HAP-1 (cell line): ENCODE measurements around the gene UBE2G1.
"Not testable (repeated sequence)": the region's sequence is repeated elsewhere in the genome, so short reads cannot be mapped to it uniquely, and the experiment has no call there.

Experiments
- DNase-seq, 2 experiments: peaks; one replicate each; pipeline ENCODE4 v3.0.0-alpha.2; 2016 to 2020; ENCODE audit warnings: low spot score in 2 of 2
- H3K27me3 ChIP-seq: fragments of 250-450 bp; sonication (Bioruptor Pico); 2 replicates; pipeline ENCODE4 v1.5.1; 2020; ENCODE audit warnings: low read depth, mild to moderate bottlenecking, moderate library complexity
- H3K36me3 ChIP-seq: fragments of 250-450 bp; sonication (Bioruptor Pico); replicated peaks from 2 replicates; pipeline ENCODE4 v1.5.1; 2020; ENCODE audit warnings: mild to moderate bottlenecking
- H3K4me1 ChIP-seq: fragments of 250-450 bp; sonication (Bioruptor Pico); 2 replicates; pipeline ENCODE4 v1.5.1; 2020; ENCODE audit warnings: mild to moderate bottlenecking
- H3K4me3 ChIP-seq: fragments of 250-450 bp; sonication (Bioruptor Pico); 2 replicates; pipeline ENCODE4 v1.5.1; 2020; ENCODE audit warnings: mild to moderate bottlenecking, moderate library complexity
- H3K9me3 ChIP-seq: fragments of 250-450 bp; sonication (Bioruptor Pico); 2 replicates; pipeline ENCODE4 v1.5.1; 2020; ENCODE audit warnings: mild to moderate bottlenecking, moderate library complexity
- in situ Hi-C: fragments of 300-500 bp; cut with MboI; formaldehyde crosslinking; loops from 3 replicates; pipeline ENCODE4 v1.14.3; 2020; ENCODE audit warnings: low sequenced_read_pairs, inconsistent platforms, mixed read lengths

UBE2G1 gene

GRCh38 chr17:4258867-4259266 is 107.6 kb downstream of the UBE2G1 start:
- peaks cover 9% of the 10 kb centered on the region; the same call in 1 of the 2 replicates for H3K9me3 ChIP-seq
- H3K4me1 ChIP-seq, result peaks cover 8% of the 10 kb centered on the region
- in situ Hi-C loops, result no loop called here
- no peak overlapping the region for H3K4me3 ChIP-seq
- peaks cover 31% of the 10 kb centered on the region for H3K36me3 ChIP-seq
- no peak for DNase-seq
- H3K27me3 ChIP-seq, result no peaks in the 10 kb centered on the region

DNA sequence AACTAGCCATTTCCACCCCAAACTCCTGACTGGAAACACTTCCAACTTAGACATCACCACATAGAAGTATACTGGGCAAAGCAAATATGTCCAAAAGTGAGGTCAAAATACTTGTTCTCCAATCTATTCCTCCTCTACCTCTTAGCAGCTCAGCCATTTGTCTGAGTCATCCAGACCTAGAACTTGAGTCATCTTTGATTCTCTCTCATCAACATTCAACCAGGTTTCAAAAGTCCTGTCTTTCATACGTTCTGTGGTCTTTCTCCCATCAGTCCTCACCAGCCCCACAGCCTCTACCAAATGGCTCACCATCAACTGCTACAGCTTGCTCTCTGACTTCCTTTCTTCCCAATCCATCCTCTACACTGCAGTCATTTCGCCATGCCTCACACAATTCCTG is 109.5 kb downstream of the UBE2G1 start:
- in situ Hi-C loops, result no loop called here
- no peak for DNase-seq
- Histone ChIP-seq H3K4me3 (no peak overlapping the region), H3K9me3 (peaks cover 9% of the 10 kb centered on the region; the same call in 1 of the 2 replicates), H3K27me3 (no peaks in the 10 kb centered on the region), H3K36me3 (peaks cover 27% of the 10 kb centered on the region), H3K4me1 (no peaks in the 10 kb centered on the region)

DNA sequence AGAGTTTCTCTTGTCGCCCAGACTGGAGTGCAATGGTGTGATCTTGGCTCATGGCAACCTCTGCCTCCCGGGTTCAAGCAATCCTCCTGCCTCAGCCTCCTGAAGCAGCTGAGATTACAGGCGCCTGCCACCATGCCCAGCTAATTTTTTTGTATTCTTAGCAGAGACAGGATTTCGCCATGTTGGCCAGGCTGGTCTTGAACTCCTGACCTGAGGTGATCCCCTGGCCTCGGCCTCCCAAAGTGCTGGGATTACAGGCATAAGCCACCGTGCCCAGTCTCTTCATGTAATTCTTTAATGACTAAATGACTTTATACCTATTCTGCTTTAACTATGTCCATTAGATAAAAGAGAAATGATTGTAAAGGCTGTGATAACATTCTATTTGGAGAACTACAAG is 111.2 kb downstream of the UBE2G1 start:
- H3K4me3 ChIP-seq, in situ Hi-C loops, H3K9me3 ChIP-seq, H3K27me3 ChIP-seq, DNase-seq, H3K4me1 ChIP-seq: not testable (repeated sequence)
- peaks cover 17% of the 10 kb centered on the region for H3K36me3 ChIP-seq

DNA sequence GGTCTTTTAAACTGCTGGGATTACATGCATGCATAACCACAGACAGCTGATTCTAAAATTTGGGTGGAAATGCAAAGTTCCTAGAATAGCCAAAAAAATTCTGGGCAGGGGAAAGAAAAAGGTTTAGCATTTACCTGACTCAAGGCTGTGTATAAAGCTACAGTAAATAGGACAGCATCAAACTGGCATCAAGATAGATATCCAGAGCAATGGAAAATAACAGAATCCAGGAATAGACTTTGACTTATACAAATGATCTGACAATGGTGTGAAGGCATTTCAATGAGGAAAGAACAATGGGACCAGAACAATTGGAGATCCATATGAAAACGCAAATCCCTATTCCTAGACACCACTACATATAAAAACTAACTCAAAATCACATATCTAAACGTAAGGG is 115.6 kb downstream of the UBE2G1 start:
- Histone ChIP-seq H3K4me1 (peaks cover 19% of the 10 kb centered on the region), H3K9me3 (no peaks in the 10 kb centered on the region), H3K27me3 (no peaks in the 10 kb centered on the region), H3K4me3 (no peak overlapping the region), H3K36me3 (0 out of 2 replicates have a peak, but pooled peaks cover 2% of the 10 kb centered on the region)
- DNase-seq, result peak in 1 of 2 experiments; percentile 66
- in situ Hi-C loops, result no loop called here

DNA sequence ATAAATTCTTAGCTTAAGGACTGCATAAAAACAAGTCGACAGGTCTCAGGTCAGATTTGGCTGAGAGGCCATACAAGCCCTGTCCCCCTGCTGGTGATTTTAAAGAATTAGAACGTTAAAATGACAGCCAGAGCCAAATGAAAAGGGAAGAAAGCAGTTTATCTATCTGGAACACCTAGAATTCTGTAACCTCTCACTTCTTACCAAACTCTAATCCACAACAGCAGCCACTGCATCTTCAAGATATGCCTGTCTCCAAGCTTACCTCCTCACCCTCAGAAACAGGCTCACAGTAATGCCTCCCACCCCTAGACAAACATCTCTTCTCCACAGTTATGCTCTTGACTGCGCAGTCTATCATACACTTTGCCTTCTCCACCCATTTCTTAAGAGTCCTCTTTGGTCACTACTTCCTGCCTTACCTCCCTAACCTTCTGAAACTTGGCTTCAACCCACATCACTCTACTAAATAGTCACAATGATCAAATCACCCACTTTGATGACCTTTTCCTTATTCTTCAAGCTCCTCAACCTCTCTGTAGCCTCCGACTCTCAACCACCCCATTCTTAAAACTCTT is 116.9 kb downstream of the UBE2G1 start:
- H3K4me3 ChIP-seq, result no peak overlapping the region
- H3K4me1 ChIP-seq, result peaks cover 19% of the 10 kb centered on the region
- in situ Hi-C loops, result no loop called here
- no peaks in the 10 kb centered on the region for H3K27me3 ChIP-seq
- DNase-seq, result peak; percentile 32 to 52
- 0 out of 2 replicates have a peak, but pooled peaks cover 2% of the 10 kb centered on the region for H3K36me3 ChIP-seq
- H3K9me3 ChIP-seq, result no peaks in the 10 kb centered on the region

DNA sequence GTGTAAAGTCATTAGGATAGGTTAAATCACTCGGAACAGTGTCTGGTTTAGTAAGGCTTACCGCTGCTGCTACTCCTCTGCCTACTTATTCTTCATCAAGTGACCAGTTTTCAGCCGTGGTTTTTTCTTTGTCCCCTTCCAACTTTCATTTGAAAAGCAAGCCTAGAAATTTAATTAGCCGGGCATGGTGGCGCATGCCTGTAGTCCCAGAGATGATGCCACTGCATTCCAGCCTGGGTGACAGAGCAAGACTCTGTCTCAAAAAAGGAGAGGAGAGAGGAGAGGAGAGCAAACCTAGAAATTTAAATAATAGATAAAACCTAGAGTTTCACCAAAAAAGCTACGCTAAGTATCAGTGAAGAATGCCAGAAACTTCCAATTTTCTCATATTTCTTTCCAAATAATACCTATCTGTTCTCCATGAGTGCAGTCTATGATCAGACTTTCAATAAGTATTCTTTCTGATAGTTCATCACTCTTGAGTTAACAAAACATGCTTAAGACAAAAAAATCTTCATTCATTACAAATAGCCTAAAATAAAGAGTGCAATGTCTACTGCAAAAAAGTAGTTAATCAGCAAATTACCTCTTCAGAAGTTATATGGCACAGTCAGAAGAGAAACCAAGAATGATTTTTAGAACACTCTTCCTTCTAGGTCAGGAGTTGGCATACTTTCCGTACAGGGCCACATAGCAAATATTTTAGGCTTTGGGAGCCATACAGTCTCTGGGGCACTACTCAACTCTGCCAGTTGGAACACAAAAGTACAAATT is 117.8 kb downstream of the UBE2G1 start:
- in situ Hi-C loops, result no loop called here
- no peak for DNase-seq
- Histone ChIP-seq H3K27me3 (no peaks in the 10 kb centered on the region), H3K36me3 (0 out of 2 replicates have a peak, but pooled peaks cover 2% of the 10 kb centered on the region), H3K4me1 (peaks cover 19% of the 10 kb centered on the region), H3K4me3 (no peak overlapping the region), H3K9me3 (no peaks in the 10 kb centered on the region)

DNA sequence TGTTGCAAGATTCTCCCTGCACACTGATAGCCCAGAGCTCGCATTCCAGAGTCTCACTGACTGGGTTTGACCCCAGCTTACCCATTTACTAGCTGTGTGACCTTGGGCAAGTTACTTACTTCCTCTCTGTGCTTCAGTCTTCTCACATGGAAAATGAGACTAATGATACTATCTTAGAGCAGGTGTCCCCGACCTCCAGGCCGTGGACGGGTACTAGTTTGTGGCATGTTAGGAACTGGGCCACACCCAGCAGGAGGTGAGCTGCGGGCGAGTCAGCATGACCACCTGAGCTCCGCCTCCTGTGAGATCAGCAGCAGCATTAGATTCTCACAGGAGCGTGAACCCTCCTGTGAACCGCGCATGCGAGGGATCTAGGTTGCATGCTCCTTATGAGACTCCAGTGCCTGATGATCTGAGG is 118.5 kb downstream of the UBE2G1 start:
- no peak for DNase-seq

GRCh38 chr17:4247361-4247970 is 119.0 kb downstream of the UBE2G1 start:
- peaks cover 2% of the 10 kb centered on the region; the same call in 1 of the 2 replicates for H3K36me3 ChIP-seq
- in situ Hi-C loops, result no loop called here
- H3K9me3 ChIP-seq, result no peaks in the 10 kb centered on the region
- H3K27me3 ChIP-seq, result no peaks in the 10 kb centered on the region
- no peak overlapping the region for H3K4me3 ChIP-seq
- peaks cover 19% of the 10 kb centered on the region for H3K4me1 ChIP-seq
- DNase-seq, result peak; percentile 64 to 73

More for the DNA sequence above, 118.5 kb downstream of the UBE2G1 start:
- no peaks in the 10 kb centered on the region for H3K9me3 ChIP-seq
- no peaks in the 10 kb centered on the region for H3K27me3 ChIP-seq
- H3K36me3 ChIP-seq, result 0 out of 2 replicates have a peak, but pooled peaks cover 2% of the 10 kb centered on the region
- in situ Hi-C loops, result no loop called here
- peaks cover 19% of the 10 kb centered on the region for H3K4me1 ChIP-seq
- no peak overlapping the region for H3K4me3 ChIP-seq

DNA sequence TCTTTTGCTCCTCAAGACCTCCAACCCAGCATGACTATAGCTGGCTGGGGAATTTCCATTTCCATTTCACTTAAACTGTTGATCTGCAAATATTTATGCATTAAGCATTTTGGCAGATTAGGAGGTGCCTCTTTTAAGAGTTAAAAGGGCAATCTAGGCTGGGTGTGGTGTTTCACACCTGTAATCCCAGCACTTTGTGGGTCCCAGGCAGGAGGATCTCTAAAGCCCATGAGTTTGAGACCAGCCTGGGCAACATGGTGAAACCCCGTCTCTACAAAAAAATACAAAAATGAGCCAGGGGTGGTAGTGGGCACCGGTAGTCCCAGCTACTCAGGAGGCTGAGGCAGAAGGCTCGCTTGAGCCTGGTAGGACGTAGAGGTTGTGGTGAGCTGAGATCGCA is 119.8 kb downstream of the UBE2G1 start:
- Histone ChIP-seq H3K4me3 (no peak overlapping the region), H3K27me3 (no peaks in the 10 kb centered on the region), H3K9me3 (no peaks in the 10 kb centered on the region), H3K4me1 (peaks cover 19% of the 10 kb centered on the region), H3K36me3 (peaks cover 4% of the 10 kb centered on the region)
- no peak for DNase-seq
- in situ Hi-C loops, result no loop called here

DNA sequence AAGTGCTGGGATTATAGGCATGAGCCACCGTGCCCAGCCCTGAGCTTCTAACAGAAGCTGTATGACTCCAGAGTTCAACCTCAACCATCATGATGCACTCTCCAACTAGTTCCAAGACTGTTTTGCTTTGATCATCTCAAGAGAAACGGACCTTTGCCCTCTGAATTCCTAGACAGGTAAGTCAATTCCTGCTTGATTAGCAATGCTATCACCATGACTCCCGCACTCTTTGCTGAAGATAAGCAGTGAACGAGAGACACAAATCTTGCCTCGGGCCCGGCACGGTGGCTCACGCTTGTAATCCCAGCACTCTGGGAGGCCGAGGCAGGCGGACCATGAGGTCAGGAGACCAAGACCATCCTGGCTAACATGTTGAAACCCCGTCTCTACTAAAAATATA is 124.9 kb downstream of the UBE2G1 start:
- H3K36me3 ChIP-seq, result peaks cover 20% of the 10 kb centered on the region
- no peaks in the 10 kb centered on the region for H3K9me3 ChIP-seq
- no peak overlapping the region for H3K4me3 ChIP-seq
- no peak for DNase-seq
- H3K4me1 ChIP-seq, result no peaks in the 10 kb centered on the region
- H3K27me3 ChIP-seq, result no peaks in the 10 kb centered on the region
- in situ Hi-C loops, result no loop called here

DNA sequence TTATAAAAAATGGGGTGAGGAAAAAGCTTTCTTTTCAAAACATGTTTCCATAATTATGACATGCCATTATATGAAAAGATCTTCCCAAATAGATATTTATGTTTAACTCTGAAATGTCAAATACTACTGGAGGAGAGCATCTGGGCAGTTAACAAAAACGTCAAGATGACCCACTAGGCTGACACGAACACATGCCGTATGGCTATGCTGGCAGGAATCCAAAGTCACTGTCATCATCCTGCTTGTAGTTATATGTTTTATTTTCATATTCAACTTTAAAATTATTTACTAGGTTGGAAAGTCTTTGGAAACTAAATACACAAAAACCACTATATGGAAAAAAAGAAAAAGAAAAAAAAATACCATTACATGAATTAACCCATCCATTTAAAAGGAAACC is 130.0 kb downstream of the UBE2G1 start:
- in situ Hi-C loops, result no loop called here
- Histone ChIP-seq H3K4me3 (no peak overlapping the region), H3K36me3 (peaks cover 41% of the 10 kb centered on the region), H3K27me3 (no peaks in the 10 kb centered on the region), H3K4me1 (no peaks in the 10 kb centered on the region), H3K9me3 (no peaks in the 10 kb centered on the region)
- DNase-seq, result no peak

DNA sequence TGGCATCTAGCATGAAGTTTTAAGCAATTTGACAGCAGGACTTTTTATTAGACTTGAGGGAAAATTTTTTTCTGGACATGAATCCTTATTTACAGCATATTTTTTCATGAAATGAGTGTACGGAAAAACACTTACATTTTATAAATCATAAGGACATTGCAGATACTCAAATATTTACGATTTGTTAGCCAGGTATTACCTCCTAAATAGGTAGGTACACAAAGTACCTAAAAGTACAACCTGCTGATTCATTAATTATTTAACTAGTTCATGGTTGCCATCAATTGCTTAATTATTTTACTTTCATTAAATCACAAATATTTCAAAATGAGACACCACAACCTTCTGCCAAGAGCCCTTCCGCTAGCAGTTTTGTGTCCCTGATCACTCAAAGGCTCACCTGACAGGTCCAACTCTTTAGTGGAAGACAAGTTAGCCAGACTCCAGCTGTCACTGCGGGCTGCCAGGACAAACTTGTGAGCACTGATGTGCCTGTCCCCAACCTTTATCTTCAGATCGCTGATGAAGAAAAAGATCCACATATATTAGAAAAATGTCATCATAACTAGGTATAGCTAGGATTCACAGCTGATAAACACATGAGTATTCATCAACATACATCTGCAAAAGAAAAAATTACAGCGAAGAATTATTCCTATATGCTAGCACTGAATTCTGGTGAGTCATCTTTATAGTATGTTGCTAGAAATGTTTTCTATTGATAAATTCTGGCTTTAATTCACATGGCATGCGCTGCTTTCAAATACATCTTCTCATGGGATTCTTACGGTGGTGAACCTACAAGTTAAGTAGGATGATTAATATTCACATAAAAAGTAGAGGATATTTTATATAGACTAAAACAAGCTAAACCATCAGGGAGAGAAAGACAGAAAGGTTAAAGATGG is 130.8 kb downstream of the UBE2G1 start:
- H3K9me3 ChIP-seq, result no peaks in the 10 kb centered on the region
- H3K4me3 ChIP-seq, result no peak overlapping the region
- in situ Hi-C loops, result no loop called here
- peaks cover 42% of the 10 kb centered on the region for H3K36me3 ChIP-seq
- no peak for DNase-seq
- H3K27me3 ChIP-seq, result no peaks in the 10 kb centered on the region
- H3K4me1 ChIP-seq, result no peaks in the 10 kb centered on the region

DNA sequence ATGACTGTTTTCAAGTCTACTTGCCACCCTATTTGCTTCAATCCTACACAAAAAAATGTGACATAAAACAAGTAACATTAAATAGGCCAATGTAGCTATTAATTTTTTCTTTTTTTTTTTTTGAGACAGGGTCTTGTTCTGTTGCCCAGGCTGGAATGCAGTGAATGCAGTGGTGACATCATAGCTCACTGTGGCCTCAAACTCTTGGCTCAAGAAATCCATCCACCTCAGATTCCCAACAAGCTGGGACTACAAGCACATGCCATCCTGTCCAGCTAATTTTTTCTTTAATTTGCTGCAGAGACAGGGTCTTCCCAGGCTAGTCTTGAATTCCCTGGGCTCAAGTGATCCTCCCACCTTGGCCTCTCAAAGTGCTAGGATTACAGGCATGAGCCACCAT is 132.1 kb downstream of the UBE2G1 start:
- H3K9me3 ChIP-seq, result no peaks in the 10 kb centered on the region
- no peak for DNase-seq
- H3K4me1 ChIP-seq, result no peaks in the 10 kb centered on the region
- peaks cover 45% of the 10 kb centered on the region for H3K36me3 ChIP-seq
- no peak overlapping the region for H3K4me3 ChIP-seq
- in situ Hi-C loops, result no loop called here
- H3K27me3 ChIP-seq, result no peaks in the 10 kb centered on the region
